MCF 10A (cell line): Measurements from ENCODE around the gene CAVIN2. TPM values are rescaled to one million over a fixed set of nuclear protein-coding genes. Genes with fewer than 3 reads are reported as not detected.

Experiments used
- BruUV-seq: library from RNA; stranded (reverse); fragments of 400-500 nt; replicated peaks from 2 replicates; lab custom pipeline; 2021; lab: Mats Ljungman, UMichigan
- CTCF ChIA-PET: fragments of 300-600 bp; sonication (Branson Sonifier 250); formaldehyde crosslinking; extraction: SDS; loops from one replicate; lab custom pipeline; 2021; ENCODE audit warnings: antibody characterized with exemption, inconsistent platforms; lab: Yijun Ruan, JAX
- POLR2A ChIA-PET: fragments of 300-600, 350-650 bp; sonication (Branson Sonifier 250); formaldehyde crosslinking; extraction: SDS; loops from one replicate; lab custom pipeline; 2020; ENCODE audit warnings: antibody characterized with exemption, inconsistent platforms; lab: Yijun Ruan, JAX
- DNase-seq: peaks from one replicate; pipeline ENCODE4 v3.0.0-alpha.2; 2018; ENCODE audit not compliant: unreplicated experiment
- H3K27ac Mint-ChIP-seq: one replicate; pipeline ENCODE4 v1.8.0; 2022; ENCODE audit warnings: mild to moderate bottlenecking, low read depth, mixed read lengths; ENCODE audit not compliant: unreplicated experiment
- H3K27me3 Mint-ChIP-seq: one replicate; pipeline ENCODE4 v1.8.0; 2022; ENCODE audit warnings: mixed read lengths; ENCODE audit not compliant: insufficient read depth, unreplicated experiment
- H3K36me3 Mint-ChIP-seq: one replicate; pipeline ENCODE4 v1.8.0; 2022; ENCODE audit warnings: mild to moderate bottlenecking, moderate library complexity, mixed read lengths; ENCODE audit not compliant: insufficient read depth, unreplicated experiment
- H3K4me1 Mint-ChIP-seq: one replicate; pipeline ENCODE4 v1.8.0; 2022; ENCODE audit warnings: mixed read lengths; ENCODE audit not compliant: insufficient read depth, unreplicated experiment
- H3K4me3 Mint-ChIP-seq: one replicate; pipeline ENCODE4 v1.8.0; 2022; ENCODE audit warnings: mild to moderate bottlenecking, moderate library complexity, mixed read lengths; ENCODE audit not compliant: unreplicated experiment
- H3K9me3 Mint-ChIP-seq: one replicate; pipeline ENCODE4 v1.8.0; 2022; ENCODE audit warnings: mixed read lengths; ENCODE audit not compliant: unreplicated experiment
- intact Hi-C: fragments of 100-400 bp; cut with micrococcal nuclease; formaldehyde crosslinking; loops from 2 replicates; pipeline ENCODE4 v1.14.1; 2022
- total RNA-seq: library from RNA; stranded (reverse); gene quantifications from 2 replicates; pipeline ENCODE4 v1.2.3, GENCODE V29; 2022
- TF ChIP-seq, protein P1 (sequence below): fragments of 200-600 bp; IDR thresholded peaks from one replicate; pipeline ENCODE4 v1.8.0; 2022; ENCODE audit warnings: antibody characterized with exemption, mild to moderate bottlenecking; ENCODE audit not compliant: unreplicated experiment

The CAVIN2 gene
- total RNA-seq, 1 experiment from 2014 or later: 16.4 TPM

DNA sequence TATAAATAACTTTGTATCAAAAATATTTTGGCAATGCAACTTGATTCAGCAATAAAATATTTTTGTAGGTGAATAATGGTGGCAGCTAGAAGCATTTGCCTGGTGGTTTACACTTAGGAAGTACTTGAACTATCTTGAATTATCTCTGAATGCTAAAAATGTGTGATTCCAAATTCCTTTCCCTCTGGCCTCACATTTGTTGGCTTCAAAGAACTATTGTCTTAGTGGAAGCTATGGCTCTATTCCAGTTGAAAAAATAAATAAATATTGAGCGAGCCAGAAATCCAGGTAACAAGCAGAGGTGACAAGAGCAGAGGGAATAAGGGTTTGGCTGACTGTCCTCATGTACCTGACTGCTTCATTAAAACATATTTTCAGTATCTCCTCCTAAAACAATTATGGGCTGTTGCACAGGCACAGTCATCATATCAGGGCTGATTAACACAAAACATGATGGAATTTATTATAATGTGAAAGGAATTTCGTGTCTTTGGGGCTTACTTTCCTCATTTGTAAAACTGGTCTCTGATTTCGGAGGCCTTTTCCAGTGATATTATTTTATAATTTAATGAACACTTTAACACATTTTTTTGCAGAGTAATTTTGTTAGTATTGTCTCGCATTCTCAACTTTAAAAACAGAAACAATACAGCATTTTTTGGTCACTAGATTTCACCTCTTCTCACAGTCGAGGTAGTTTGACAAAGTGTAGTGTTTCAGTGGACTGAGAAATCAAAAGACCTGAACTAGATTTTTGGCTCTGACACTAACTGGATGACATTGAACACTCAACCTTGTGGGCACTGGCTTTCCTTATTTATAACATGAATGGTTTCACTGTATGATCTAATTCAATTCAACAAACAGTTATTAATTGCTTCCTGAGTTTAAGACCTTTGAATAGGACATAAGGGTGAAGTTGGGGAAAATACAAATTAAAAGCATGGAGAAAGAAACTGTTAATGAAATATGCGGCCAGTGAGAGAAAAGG, 7.8 kb upstream of the CAVIN2 start:
- DNase-seq: no peak
- H3K27me3 Mint-ChIP-seq: no peaks in the 10 kb centered on the region
- no peak overlapping the region for H3K4me3 Mint-ChIP-seq
- ChIA-PET POLR2A (interaction anchor here (1.1 to 3.5 kb wide), 3 partner anchors 8 to 177 kb away, joined by 4 to 25 read pairs (median 5); partner anchors contain the start of gene CAVIN2), CTCF (no interaction called here)
- peaks cover 6% of the 10 kb centered on the region for H3K36me3 Mint-ChIP-seq
- no TSS peak for BruUV-seq
- H3K27ac Mint-ChIP-seq: peak overlapping the region; percentile 42
- intact Hi-C loops: no loop called here
- H3K4me1 Mint-ChIP-seq: peaks cover 12% of the 10 kb centered on the region
- TF ChIP-seq, protein P1, sequence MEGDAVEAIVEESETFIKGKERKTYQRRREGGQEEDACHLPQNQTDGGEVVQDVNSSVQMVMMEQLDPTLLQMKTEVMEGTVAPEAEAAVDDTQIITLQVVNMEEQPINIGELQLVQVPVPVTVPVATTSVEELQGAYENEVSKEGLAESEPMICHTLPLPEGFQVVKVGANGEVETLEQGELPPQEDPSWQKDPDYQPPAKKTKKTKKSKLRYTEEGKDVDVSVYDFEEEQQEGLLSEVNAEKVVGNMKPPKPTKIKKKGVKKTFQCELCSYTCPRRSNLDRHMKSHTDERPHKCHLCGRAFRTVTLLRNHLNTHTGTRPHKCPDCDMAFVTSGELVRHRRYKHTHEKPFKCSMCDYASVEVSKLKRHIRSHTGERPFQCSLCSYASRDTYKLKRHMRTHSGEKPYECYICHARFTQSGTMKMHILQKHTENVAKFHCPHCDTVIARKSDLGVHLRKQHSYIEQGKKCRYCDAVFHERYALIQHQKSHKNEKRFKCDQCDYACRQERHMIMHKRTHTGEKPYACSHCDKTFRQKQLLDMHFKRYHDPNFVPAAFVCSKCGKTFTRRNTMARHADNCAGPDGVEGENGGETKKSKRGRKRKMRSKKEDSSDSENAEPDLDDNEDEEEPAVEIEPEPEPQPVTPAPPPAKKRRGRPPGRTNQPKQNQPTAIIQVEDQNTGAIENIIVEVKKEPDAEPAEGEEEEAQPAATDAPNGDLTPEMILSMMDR: no peak
- H3K9me3 Mint-ChIP-seq: peaks cover 6% of the 10 kb centered on the region

DNA sequence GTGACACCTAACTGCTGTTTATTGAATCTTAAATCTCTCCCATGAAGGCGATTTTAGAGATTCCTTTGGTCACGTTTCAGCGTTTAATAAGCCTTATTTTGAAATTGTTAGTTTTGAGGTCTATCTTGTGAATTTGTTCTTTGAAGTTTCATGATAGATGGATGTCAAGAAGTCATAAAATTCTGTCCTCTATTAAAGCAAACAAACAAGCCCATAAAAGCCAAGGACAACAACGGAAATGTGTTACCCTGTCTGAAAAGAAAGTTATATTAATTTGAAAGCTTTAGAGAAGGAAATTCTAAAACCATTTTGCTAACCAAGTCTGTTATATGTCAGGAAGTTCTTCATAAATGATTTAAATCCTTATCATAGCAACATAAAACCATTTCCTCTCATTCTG, 7.0 kb upstream of the CAVIN2 start:
- intact Hi-C loops: no loop called here
- no TSS peak for BruUV-seq
- DNase-seq: no peak
- no peak overlapping the region for H3K27ac Mint-ChIP-seq
- H3K27me3 Mint-ChIP-seq: no peaks in the 10 kb centered on the region
- H3K4me3 Mint-ChIP-seq: no peak overlapping the region
- ChIA-PET CTCF (no interaction called here), POLR2A (interaction anchor here (1.5 to 3.5 kb wide), 2 partner anchors 7 to 10 kb away, joined by 5 to 25 read pairs; partner anchors contain the start of gene CAVIN2)
- TF ChIP-seq, protein P1: no peak
- H3K36me3 Mint-ChIP-seq: peaks cover 6% of the 10 kb centered on the region
- H3K4me1 Mint-ChIP-seq: peaks cover 12% of the 10 kb centered on the region
- no peaks in the 10 kb centered on the region for H3K9me3 Mint-ChIP-seq

DNA sequence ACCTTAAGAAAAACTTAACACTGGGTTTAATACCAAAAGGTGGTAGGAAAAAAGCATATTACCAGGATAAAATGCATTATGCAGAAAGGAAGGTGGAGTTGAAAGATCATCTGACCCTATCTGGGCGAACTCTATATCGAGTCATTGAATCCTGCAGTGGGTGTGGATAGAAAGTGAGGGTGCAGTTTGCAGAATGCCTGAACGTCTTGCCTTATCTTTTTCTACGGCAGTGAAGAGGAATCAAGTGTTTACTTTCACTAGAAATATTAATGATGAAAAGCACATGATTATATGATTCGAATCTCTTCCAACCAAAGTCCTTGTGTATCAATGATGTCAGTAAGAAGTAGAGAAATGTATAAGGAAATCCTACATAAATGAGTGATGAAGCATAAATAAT, 4.3 kb upstream of the CAVIN2 start:
- BruUV-seq: no TSS peak
- intact Hi-C loops: no loop called here

More for the DNA sequence above, 4.3 kb upstream of the CAVIN2 start:
- no peak for DNase-seq
- Mint-ChIP-seq H3K4me1 (peaks cover 22% of the 10 kb centered on the region), H3K27ac (no peak overlapping the region), H3K4me3 (no peak overlapping the region), H3K36me3 (peaks cover 6% of the 10 kb centered on the region), H3K9me3 (no peaks in the 10 kb centered on the region), H3K27me3 (no peaks in the 10 kb centered on the region)
- ChIA-PET CTCF (interaction anchor here (0.6 to 1.5 kb wide), 2 partner anchors 15 to 756 kb away, joined by 3 read pairs; no protein-coding TSS in a partner anchor), POLR2A (interaction anchor here (1.1 kb wide), 1 partner anchor 14 kb away, joined by 3 read pairs; no protein-coding TSS in a partner anchor)
- TF ChIP-seq, protein P1: no peak
